ENCODE measurements around the gene SIPA1.

Gene SIPA1, protein sequence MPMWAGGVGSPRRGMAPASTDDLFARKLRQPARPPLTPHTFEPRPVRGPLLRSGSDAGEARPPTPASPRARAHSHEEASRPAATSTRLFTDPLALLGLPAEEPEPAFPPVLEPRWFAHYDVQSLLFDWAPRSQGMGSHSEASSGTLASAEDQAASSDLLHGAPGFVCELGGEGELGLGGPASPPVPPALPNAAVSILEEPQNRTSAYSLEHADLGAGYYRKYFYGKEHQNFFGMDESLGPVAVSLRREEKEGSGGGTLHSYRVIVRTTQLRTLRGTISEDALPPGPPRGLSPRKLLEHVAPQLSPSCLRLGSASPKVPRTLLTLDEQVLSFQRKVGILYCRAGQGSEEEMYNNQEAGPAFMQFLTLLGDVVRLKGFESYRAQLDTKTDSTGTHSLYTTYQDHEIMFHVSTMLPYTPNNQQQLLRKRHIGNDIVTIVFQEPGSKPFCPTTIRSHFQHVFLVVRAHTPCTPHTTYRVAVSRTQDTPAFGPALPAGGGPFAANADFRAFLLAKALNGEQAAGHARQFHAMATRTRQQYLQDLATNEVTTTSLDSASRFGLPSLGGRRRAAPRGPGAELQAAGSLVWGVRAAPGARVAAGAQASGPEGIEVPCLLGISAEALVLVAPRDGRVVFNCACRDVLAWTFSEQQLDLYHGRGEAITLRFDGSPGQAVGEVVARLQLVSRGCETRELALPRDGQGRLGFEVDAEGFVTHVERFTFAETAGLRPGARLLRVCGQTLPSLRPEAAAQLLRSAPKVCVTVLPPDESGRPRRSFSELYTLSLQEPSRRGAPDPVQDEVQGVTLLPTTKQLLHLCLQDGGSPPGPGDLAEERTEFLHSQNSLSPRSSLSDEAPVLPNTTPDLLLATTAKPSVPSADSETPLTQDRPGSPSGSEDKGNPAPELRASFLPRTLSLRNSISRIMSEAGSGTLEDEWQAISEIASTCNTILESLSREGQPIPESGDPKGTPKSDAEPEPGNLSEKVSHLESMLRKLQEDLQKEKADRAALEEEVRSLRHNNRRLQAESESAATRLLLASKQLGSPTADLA

GRCh38 chr11:65637794-65638419, at the start of gene SIPA1:
SIPA1 (plus strand) TSS chr11:65638101; CDS start chr11:65640922, 2,821 bp downstream.
- H3K36me3 ChIP-seq (replicated peaks): peaks cover 36% of the 10 kb centered on the region
- peak; percentile 81 for DNase-seq
- peak; percentile 82 for TF ChIP-seq CTCF (IDR thresholded peaks at IDR 0.05; ENCODE audit: low read depth, low read length, missing control alignments)
- H3K27me3 ChIP-seq (replicated peaks): no peaks in the 10 kb centered on the region
- in situ Hi-C loops (cut with HindIII; ENCODE audit: low pct_ligation_motif_present, low sequenced_read_pairs): no loop called here
- peak within 1 kb of the TSS; percentile 76 for H3K4me3 ChIP-seq (ENCODE audit: low read depth, low read length)
- peak within 1 kb of the TSS; percentile 56 for H3K27ac ChIP-seq

DNA sequence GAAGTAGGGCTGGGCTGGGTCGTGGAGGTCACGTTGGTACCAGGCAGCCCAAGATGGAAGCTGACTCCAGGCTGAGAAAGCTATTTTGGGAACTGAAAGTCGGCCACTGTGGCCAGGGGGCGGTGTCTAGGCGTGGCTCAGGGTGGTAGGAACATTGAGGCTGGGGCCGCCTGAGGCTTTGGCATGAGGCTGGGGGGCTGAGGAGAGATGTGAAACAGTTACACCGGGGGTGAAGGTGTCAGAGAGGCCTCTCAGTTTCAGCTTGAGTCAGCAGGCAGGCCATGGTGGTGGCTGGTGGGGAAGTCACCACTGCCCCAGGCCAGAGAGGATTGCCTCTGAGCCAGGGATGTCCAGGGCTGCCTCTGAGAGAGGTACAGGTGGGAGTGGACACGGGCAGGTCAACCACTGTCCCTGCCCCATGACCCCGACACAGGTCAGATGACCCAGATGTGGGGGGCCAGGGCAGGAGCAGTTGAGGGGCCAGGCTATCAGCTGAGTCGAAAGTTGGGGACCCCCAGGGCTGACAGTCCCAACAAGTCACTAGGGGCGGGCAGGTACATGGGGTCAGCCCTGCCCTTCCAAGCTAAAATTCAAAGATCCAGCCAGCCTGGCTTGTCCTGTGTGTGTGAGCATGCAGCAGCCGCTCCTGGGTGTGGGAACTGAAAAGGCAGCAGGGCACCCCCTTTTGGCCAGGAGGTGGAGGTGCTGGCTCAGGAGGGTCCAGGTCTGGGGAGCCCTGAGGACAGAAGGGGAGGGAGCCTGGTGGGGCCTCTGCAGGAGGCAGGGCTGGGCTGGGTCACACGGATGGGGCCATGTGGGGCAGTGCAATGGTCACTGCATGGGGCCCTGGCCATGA, 49.5 kb upstream of the SIPA1 start:
- TF ChIP-seq CTCF (IDR thresholded peaks at IDR 0.05; ENCODE audit: low read depth, low read length, missing control alignments): peak; percentile 83
- Histone ChIP-seq H3K4me3 (ENCODE audit: low read depth, low read length) (no peak overlapping the region), H3K36me3 (replicated peaks) (peaks cover 29% of the 10 kb centered on the region), H3K27ac (no peak overlapping the region), H3K27me3 (replicated peaks) (no peaks in the 10 kb centered on the region)
- in situ Hi-C loops (cut with HindIII; ENCODE audit: low pct_ligation_motif_present, low sequenced_read_pairs): no loop called here
- DNase-seq: no peak

GRCh38 chr11:65589444-65590239, 48.3 kb upstream of the SIPA1 start:
- no peak overlapping the region for H3K4me3 ChIP-seq (ENCODE audit: low read depth, low read length)
- no peak overlapping the region for H3K27ac ChIP-seq
- peaks cover 25% of the 10 kb centered on the region for H3K36me3 ChIP-seq (replicated peaks)
- DNase-seq: no peak
- in situ Hi-C loops (cut with HindIII; ENCODE audit: low pct_ligation_motif_present, low sequenced_read_pairs): no loop called here
- H3K27me3 ChIP-seq (replicated peaks): no peaks in the 10 kb centered on the region
- no peak for TF ChIP-seq CTCF (IDR thresholded peaks at IDR 0.05; ENCODE audit: low read depth, low read length, missing control alignments)

DNA sequence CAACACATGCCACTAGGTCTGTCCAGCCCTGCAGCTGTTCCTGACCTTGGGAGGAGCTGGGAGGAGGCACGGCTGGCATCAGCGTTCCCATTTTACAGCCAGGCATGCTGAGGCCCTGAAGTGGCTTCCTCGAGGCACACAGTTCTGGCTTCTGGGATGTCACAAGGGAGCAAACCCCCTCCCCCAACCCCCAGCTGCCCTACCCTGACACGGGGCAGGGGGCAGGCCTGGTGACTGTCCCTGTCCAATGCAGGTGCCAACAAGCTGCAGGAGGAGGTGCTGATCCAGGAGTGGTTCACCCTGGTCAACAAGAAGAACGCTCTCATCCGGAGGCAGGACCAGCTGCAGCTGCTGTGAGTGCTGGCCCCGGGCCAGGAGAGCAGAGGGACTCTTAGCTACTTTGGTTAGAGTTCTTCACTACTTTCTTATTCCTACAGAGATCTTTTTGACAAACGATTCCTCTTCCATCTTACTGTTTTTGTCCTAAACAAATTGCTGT, 47.6 kb upstream of the SIPA1 start:
- DNase-seq: no peak

More for the DNA sequence above, 47.6 kb upstream of the SIPA1 start:
- H3K36me3 ChIP-seq (replicated peaks): peaks cover 22% of the 10 kb centered on the region
- no peak overlapping the region for H3K27ac ChIP-seq
- no peak for TF ChIP-seq CTCF (IDR thresholded peaks at IDR 0.05; ENCODE audit: low read depth, low read length, missing control alignments)
- in situ Hi-C loops (cut with HindIII; ENCODE audit: low pct_ligation_motif_present, low sequenced_read_pairs): no loop called here
- no peak overlapping the region for H3K4me3 ChIP-seq (ENCODE audit: low read depth, low read length)
- H3K27me3 ChIP-seq (replicated peaks): no peaks in the 10 kb centered on the region
